Effector CD8-positive, alpha-beta T cell (primary cell): ENCODE data around the gene KCNK16.

Source experiments
- DNase-seq: peaks from one replicate; lab custom pipeline; 2025; lab: John Stamatoyannopoulos, UW

Gene KCNK16

GRCh38 chr6:39341937-39342336, 19.4 kb upstream of the KCNK16 start:
- DNase-seq: no peak

- no peak for DNase-seq
Measured at GRCh38 chr6:39341352-39341751, 18.9 kb upstream of the KCNK16 start.

- no peak for DNase-seq
Measured at GRCh38 chr6:39339868-39340550, 17.5 kb upstream of the KCNK16 start.

- no peak for DNase-seq
Measured at GRCh38 chr6:39339096-39339867, 16.8 kb upstream of the KCNK16 start.

- DNase-seq: no peak
Measured at GRCh38 chr6:39338397-39338796, 15.9 kb upstream of the KCNK16 start.

- no peak for DNase-seq
Measured at GRCh38 chr6:39335780-39336545, 13.5 kb upstream of the KCNK16 start.

GRCh38 chr6:39333644-39334438, 11.3 kb upstream of the KCNK16 start:
- no peak for DNase-seq

GRCh38 chr6:39330476-39330875, 8.0 kb upstream of the KCNK16 start:
- no peak for DNase-seq

- DNase-seq: no peak
Measured at GRCh38 chr6:39330057-39330456, 7.6 kb upstream of the KCNK16 start.

GRCh38 chr6:39328066-39328465, 5.6 kb upstream of the KCNK16 start:
- DNase-seq: no peak

GRCh38 chr6:39327507-39327906, 5.0 kb upstream of the KCNK16 start:
- no peak for DNase-seq

- no peak for DNase-seq
Measured at GRCh38 chr6:39321761-39322160, 741 bp downstream of the KCNK16 start.

- no peak for DNase-seq
Measured at GRCh38 chr6:39320363-39320984, 2.0 kb downstream of the KCNK16 start.

- DNase-seq: no peak
Measured at GRCh38 chr6:39319621-39320362, 2.7 kb downstream of the KCNK16 start.

- DNase-seq: no peak
Measured at GRCh38 chr6:39317256-39317655, 5.2 kb downstream of the KCNK16 start.

- DNase-seq: no peak
Measured at GRCh38 chr6:39314273-39314795, 8.2 kb downstream of the KCNK16 start, which contains the start of gene KCNK17. TSS of gene KCNK17 (minus strand) at chr6:39314419. CDS start at chr6:39314320, 99 bp downstream.

GRCh38 chr6:39313526-39314272, 8.8 kb downstream of the KCNK16 start:
- no peak for DNase-seq

GRCh38 chr6:39312912-39313525, 9.5 kb downstream of the KCNK16 start:
- DNase-seq: no peak

- no peak for DNase-seq
Measured at GRCh38 chr6:39310542-39310941, 12.0 kb downstream of the KCNK16 start.
